Tibial nerve (tissue), 4 donors: ENCODE measurements around the gene VAMP8. TPM values are rescaled to one million over a fixed set of nuclear protein-coding genes. Genes with fewer than 3 reads are reported as not detected.
A peak's percentile ranks its signal among the peaks of the same experiment; 100 is the strongest.

ENCODE experiments used
- DNase-seq, 2 donors: peaks; one replicate each; pipeline ENCODE4 v3.0.0-alpha.2; 2019; ENCODE audit warnings: low spot score in 2 of 2
- H3K27ac ChIP-seq, 4 donors: fragments of 200-600 bp; sonication (generic) in 3 of 4; one replicate each; pipeline ENCODE4 v1.5.1; 2017 to 2019; ENCODE audit warnings: mild to moderate bottlenecking in 1 of 4
- H3K27me3 ChIP-seq, 2 donors: fragments of 200-600 bp; sonication (generic) in 1 of 2; one replicate each; pipeline versions ENCODE4 v1.5.1 to v1.6.0; 2017 to 2019
- H3K36me3 ChIP-seq, 3 donors: fragments of 200-600 bp; sonication (generic); one replicate each; pipeline ENCODE4 v1.5.1; 2018 to 2019
- H3K4me1 ChIP-seq, 4 donors: fragments of 200-600 bp; sonication (generic) in 3 of 4; one replicate each; pipeline ENCODE4 v1.5.1; 2017 to 2019
- H3K4me3 ChIP-seq, 4 donors: fragments of 200-600 bp; sonication (generic) in 3 of 4; one replicate each; pipeline ENCODE4 v1.5.1; 2017 to 2019; ENCODE audit warnings: mild to moderate bottlenecking in 1 of 4, moderate library complexity in 1 of 4
- H3K9me3 ChIP-seq, 4 donors: fragments of 200-600 bp; sonication (generic) in 3 of 4; one replicate each; pipeline ENCODE4 v1.5.1; 2017 to 2019
- EP300 ChIP-seq, 2 donors: sonication (generic); formaldehyde crosslinking; IDR thresholded peaks; one replicate each; pipeline ENCODE4 v1.6.1; 2017; ENCODE audit warnings: antibody characterized with exemption in 2 of 2, mild to moderate bottlenecking in 1 of 2
- POLR2A ChIP-seq, 2 donors: fragments of 450-650 bp; IDR thresholded peaks; one replicate each; pipeline ENCODE4 v1.6.1; 2017; ENCODE audit warnings: antibody characterized with exemption in 2 of 2, mild to moderate bottlenecking in 2 of 2, moderate library complexity in 2 of 2
- WGBS, 2 donors: methylation state at CpG; one replicate each; pipeline ENCODE4 v1.1.5; 2018; 5-methylcytosine and 5-hydroxymethylcytosine counted together
- total RNA-seq, 4 donors: library from RNA; depleted of rRNA; stranded (reverse); fragments of >200 nt; gene quantifications; one replicate each; pipeline ENCODE4 v1.1.0, GENCODE V29; 2016
- TF ChIP-seq, protein P1 (sequence below), 5 experiments: fragments of 200-600 bp in 3 of 5; fragments of 450-650 bp in 2 of 5; sonication (generic) in 3 of 5; IDR thresholded peaks; one replicate each; pipeline ENCODE4 v1.5.1; 2016 to 2019; ENCODE audit warnings: antibody characterized with exemption in 5 of 5, mild to moderate bottlenecking in 3 of 5, moderate library complexity in 2 of 5

The VAMP8 gene
- total RNA-seq, 4 donors from 2014 or later = 4.3 to 24.0 (median 11.8) TPM

DNA sequence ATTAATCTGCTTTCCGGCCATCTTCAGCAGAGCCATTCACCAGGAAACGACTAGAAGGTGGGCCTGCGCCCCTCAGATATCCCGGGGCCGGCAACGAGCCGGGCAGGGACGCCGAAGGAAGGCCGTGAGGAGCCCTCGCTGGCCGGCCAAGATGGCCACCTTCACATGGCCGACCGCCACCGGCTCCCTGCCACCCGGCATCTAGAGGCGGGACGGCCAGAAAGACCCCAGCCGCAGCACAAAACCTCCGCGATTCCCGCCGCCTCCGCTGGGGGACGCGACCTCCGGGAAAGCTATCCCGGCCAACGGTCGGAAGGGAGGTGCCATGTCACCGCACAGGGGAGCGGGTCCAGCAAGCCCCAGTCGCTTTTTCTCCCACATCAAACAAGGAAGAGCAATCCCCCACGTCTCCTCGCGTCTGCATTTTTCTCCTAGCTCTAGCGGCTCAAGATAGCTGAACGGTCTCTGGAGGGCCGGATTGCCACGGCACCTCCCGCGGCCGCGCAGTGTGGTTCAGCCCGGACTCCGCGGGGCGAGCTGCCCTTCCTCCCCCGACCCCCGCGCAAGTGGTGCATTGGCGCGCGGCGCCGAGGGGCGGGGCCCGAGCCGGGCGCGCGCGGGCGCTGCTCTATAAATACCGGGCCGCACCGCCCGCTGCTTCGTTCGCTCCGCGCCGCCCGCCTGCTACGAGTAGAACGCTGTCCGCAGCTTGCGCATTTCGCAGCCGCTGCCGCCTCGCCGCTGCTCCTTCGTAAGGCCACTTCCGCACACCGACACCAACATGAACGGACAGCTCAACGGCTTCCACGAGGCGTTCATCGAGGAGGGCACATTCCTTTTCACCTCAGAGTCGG is 38.7 kb upstream of the VAMP8 start, which contains the start of gene MAT2A:
MAT2A (plus strand) TSS at position 662 of the 854 bp plus-strand sequence; CDS start at position 782, 120 bp downstream.
- H3K4me1 ChIP-seq = peaks cover 0 to 50% (median 26%) of the 10 kb centered on the region in 4 donors
- DNase-seq = peak; percentile 89 to 93
- peak; percentile 60 to 99 for TF ChIP-seq EP300 (IDR thresholded peaks at IDR 0.05)
- TF ChIP-seq POLR2A (IDR thresholded peaks at IDR 0.05) = peak; percentile 99 to 100
- TF ChIP-seq, protein P1, sequence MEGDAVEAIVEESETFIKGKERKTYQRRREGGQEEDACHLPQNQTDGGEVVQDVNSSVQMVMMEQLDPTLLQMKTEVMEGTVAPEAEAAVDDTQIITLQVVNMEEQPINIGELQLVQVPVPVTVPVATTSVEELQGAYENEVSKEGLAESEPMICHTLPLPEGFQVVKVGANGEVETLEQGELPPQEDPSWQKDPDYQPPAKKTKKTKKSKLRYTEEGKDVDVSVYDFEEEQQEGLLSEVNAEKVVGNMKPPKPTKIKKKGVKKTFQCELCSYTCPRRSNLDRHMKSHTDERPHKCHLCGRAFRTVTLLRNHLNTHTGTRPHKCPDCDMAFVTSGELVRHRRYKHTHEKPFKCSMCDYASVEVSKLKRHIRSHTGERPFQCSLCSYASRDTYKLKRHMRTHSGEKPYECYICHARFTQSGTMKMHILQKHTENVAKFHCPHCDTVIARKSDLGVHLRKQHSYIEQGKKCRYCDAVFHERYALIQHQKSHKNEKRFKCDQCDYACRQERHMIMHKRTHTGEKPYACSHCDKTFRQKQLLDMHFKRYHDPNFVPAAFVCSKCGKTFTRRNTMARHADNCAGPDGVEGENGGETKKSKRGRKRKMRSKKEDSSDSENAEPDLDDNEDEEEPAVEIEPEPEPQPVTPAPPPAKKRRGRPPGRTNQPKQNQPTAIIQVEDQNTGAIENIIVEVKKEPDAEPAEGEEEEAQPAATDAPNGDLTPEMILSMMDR (IDR thresholded peaks at IDR 0.05) = peak; percentile 58 to 94 (median 76)

DNA sequence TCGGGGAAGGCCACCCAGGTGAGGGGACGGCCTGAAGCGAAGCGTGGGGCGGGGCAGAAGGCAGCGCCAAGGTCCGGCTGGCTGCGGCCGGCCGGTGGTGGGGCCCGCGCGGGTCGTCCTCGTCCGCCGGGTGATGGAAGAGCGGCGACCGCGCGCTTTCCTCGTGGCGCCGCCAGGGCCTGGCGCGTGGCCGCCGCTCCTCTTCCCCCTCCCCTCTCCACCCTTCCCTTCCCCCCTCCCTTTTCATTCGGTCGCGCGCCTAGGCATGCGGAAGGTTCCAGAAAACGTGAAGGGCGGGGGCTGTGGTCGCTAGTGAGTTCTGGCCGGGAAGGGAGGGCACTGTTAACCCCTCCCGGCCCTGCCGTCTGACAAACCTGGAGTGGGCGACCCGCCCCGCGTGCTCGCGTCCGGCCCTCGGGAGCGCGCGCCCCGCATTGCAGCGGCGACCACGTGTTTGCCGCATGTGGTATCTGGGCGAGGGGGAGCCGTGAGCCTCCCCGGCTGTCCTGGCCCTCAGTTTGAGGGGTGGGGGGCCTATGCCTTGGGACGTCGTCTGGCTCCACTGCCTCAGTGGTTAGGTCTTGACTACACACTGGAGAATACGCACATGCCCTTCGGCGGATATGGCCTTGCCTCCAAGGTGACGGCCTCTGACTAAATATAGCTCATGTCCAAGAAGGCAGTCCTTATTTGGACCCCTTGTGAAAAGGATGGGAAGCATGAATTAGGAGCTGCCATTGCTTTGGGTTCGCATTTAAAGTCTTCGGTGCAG is 37.8 kb upstream of the VAMP8 start:
- Histone ChIP-seq H3K36me3 (peaks cover 10 to 36% (median 26%) of the 10 kb centered on the region in 3 donors), H3K9me3 (no peaks in the 10 kb centered on the region), H3K27ac (peak overlapping the region; percentile 97 to 99 (median 98)), H3K4me3 (peak overlapping the region; percentile 71 to 98 (median 82)), H3K4me1 (peaks cover 0 to 52% (median 26%) of the 10 kb centered on the region in 4 donors), H3K27me3 (no peaks in the 10 kb centered on the region)
- 0 to 1% methylated on average over 45 to 48 of the region's 67 CpGs for WGBS, 2 donors
- DNase-seq = peak; percentile 53 to 57
- no peak for TF ChIP-seq POLR2A (IDR thresholded peaks at IDR 0.05)
- TF ChIP-seq, protein P1 (IDR thresholded peaks at IDR 0.05) = peak in 1 of 5 experiments; percentile 11
- TF ChIP-seq EP300 (IDR thresholded peaks at IDR 0.05) = peak in 1 of 2 donors; percentile 59

More for the DNA sequence above, 38.7 kb upstream of the VAMP8 start, which contains the start of gene MAT2A:
- Histone ChIP-seq H3K36me3 (peaks cover 7 to 28% (median 22%) of the 10 kb centered on the region in 3 donors), H3K27me3 (no peaks in the 10 kb centered on the region), H3K27ac (peak within 1 kb of the TSS; percentile 97 to 99 (median 98)), H3K4me3 (peak within 1 kb of the TSS; percentile 71 to 98 (median 82)), H3K9me3 (no peaks in the 10 kb centered on the region)
- WGBS, 2 donors = 0 to 1% methylated on average over 29 to 62 of the region's 92 CpGs

DNA sequence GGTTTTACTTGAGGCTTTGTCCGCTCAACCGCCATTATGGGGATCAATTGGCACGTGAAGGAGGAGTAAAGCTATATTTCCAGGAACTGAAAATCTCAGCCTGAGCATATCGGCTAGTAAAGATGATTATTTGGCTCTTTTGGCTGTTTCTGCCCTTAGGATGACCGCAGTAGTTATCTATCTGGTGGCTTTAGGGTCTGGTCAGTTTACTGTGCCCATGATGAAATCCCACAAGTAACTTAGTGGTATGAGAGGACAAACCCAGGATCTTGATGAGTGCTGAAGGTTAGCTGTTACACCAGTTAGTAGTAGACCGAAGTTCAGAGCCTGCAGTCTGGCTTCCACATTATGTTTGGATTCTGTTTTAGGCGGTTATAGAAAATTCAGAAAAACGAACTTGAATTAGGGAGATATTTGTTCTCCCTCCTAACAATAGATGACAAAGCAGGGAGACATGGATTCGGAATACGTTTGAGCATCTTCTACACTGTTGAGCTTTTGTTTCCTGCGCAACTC is 37.2 kb upstream of the VAMP8 start:
- Histone ChIP-seq H3K9me3 (no peaks in the 10 kb centered on the region), H3K27ac (peak overlapping the region; percentile 97 to 99 (median 98)), H3K36me3 (peaks cover 11 to 41% (median 32%) of the 10 kb centered on the region in 3 donors), H3K27me3 (no peaks in the 10 kb centered on the region), H3K4me1 (peaks cover 0 to 53% (median 26%) of the 10 kb centered on the region in 4 donors), H3K4me3 (peak overlapping the region; percentile 71 to 98 (median 82))
- WGBS, 2 donors = 3 to 7% methylated on average over 11 of the region's 11 CpGs
- no peak for DNase-seq
- no peak for TF ChIP-seq POLR2A (IDR thresholded peaks at IDR 0.05)
- TF ChIP-seq EP300 (IDR thresholded peaks at IDR 0.05) = no peak
- TF ChIP-seq, protein P1 (IDR thresholded peaks at IDR 0.05) = no peak

DNA sequence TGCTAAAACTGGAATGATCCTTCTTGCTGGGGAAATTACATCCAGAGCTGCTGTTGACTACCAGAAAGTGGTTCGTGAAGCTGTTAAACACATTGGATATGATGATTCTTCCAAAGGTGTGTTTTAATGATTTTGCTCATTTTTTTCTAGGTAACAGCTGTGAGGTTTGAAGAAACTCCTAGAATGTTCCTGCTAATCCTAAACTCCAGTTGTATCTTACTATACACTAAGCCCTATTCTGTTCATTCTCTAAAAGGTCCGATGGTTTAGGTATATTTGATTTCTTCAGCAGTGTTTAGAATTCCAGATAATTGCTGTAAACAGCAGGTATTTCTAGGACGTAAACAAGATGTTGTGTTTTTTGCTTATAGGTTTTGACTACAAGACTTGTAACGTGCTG is 36.1 kb upstream of the VAMP8 start:
- Histone ChIP-seq H3K4me1 (peaks cover 0 to 50% (median 26%) of the 10 kb centered on the region in 4 donors), H3K27me3 (no peaks in the 10 kb centered on the region), H3K9me3 (no peaks in the 10 kb centered on the region), H3K36me3 (peaks cover 11 to 52% (median 40%) of the 10 kb centered on the region in 3 donors), H3K27ac (peak overlapping the region; percentile 10 to 98 (median 57)), H3K4me3 (peak overlapping the region in 3 of 4 donors; percentile 71 to 98 (median 79))
- WGBS, 2 donors = 50% methylated on average over 4 of the region's 4 CpGs
- TF ChIP-seq, protein P1 (IDR thresholded peaks at IDR 0.05) = no peak
- TF ChIP-seq EP300 (IDR thresholded peaks at IDR 0.05) (no peak), POLR2A (IDR thresholded peaks at IDR 0.05) (no peak)
- DNase-seq = no peak
